ENCODE results near the gene COL5A3.

Gene COL5A3

DNA sequence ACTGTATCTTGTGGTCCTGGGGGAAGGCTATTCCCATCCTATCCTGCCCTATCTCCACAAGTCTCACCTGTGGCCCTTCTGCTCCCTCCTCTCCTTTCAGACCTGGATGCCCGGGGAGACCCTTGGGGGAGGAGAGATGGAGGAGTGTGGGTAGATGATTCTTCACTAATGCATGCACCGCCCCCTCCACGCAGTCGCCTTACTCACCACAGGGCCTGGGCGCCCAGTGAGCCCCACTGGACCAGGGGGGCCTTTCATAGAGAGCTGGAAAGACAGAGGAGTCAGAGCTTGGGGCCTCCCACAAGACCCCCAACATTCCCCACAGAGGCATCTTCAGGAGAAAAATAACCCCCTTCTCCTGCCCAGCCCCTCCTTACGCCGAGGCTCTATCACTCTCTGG is 14.3 kb downstream of the COL5A3 start:
- DNase-seq (ENCODE audit: insufficient read length) (no peak), FAIRE-seq (no peak)
- no peak for TF ChIP-seq TAF1 (IDR thresholded peaks at IDR 0.05; ENCODE audit: borderline replicate concordance, low read depth, low read length)
- no peak for TF ChIP-seq POLR2A (IDR thresholded peaks at IDR 0.05; ENCODE audit: low read depth, low read length)
- TF ChIP-seq POLR2AphosphoS5 (IDR thresholded peaks at IDR 0.05; ENCODE audit: low read depth, low read length) = no peak

DNA sequence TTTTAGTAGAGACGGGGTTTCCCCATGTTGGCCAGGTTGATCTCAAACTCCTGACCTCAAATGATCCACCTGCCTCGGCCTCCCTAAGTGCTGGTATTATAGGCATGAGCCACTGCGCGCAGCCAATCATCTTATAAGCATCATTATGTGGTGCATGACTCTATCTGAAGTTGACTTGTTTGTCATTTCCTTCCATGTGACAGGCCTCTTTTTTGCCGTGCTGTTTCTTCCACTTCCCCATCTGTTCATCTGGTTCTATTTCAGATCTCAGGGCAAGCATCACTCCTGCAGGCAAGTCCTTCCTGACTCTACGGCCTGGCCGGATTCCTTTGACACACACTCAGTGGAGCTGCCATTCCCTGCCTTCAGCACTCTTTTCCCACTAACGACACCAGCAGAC is 15.2 kb downstream of the COL5A3 start:
- DNase-seq (ENCODE audit: insufficient read length) (no peak), FAIRE-seq (no peak)
- TF ChIP-seq POLR2A (IDR thresholded peaks at IDR 0.05; ENCODE audit: low read depth, low read length) (no peak), POLR2AphosphoS5 (IDR thresholded peaks at IDR 0.05; ENCODE audit: low read depth, low read length) (no peak), TAF1 (IDR thresholded peaks at IDR 0.05; ENCODE audit: borderline replicate concordance, low read depth, low read length) (no peak)

DNA sequence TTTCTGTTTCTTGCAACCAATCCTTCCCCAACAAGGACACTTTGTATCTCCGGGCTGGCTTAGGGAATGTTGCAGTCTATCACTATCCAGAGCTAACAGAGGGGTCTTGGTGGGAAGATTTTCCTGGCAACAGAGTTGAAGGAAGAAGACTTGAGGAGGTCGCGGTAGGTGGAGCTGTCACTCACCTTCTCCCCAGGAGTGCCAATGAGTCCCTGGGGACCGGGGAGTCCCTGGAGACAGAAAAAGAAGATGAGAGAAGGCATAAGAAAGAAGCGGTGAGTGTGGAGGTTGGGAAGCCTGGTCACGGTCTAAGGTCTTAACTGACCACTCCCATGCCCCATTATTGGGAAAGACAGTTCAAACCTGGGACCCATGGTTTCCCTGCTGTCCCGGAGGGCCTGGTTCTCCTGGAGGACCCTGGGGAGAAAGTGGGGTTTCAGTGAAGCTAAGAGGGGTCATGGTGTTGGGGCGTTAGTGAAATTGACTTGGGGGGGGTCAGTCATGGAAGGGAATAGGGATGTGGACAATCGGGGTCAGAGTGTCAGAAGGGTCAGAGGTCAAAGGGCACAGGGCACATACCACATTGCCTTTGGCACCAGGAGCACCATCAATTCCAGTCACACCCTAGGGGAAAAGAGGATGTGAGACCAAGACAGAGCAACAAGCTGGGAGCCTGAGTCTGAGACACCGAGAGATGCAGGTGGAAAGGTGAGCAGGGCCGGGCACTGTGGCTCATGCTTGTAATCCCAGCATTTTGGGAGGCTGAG is 18.7 kb downstream of the COL5A3 start:
- TF ChIP-seq TAF1 (IDR thresholded peaks at IDR 0.05; ENCODE audit: borderline replicate concordance, low read depth, low read length) = no peak
- no peak for TF ChIP-seq POLR2A (IDR thresholded peaks at IDR 0.05; ENCODE audit: low read depth, low read length)
- no peak for TF ChIP-seq POLR2AphosphoS5 (IDR thresholded peaks at IDR 0.05; ENCODE audit: low read depth, low read length)
- DNase-seq (ENCODE audit: insufficient read length) = no peak
- no peak for FAIRE-seq

DNA sequence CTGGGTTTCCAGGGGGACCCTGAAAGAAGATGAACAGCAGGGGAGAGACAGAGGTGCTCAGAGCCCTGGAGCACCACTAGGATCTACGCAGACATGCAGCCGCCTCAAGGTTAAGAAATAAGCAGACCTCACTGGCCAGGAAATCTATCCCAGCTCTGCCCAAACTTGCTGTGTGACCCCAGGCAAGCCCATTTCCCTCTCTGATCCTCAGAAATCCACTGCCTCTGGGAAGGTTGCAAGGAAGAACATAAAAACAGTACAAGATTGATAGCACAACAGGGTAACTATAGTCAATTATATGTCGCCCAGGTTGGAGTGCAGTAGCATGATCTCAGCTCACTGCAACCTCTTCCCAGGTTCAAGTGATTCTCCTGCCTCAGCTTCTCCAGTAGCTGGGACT is 20.8 kb downstream of the COL5A3 start:
- TF ChIP-seq POLR2A (IDR thresholded peaks at IDR 0.05; ENCODE audit: low read depth, low read length) (no peak), POLR2AphosphoS5 (IDR thresholded peaks at IDR 0.05; ENCODE audit: low read depth, low read length) (no peak), TAF1 (IDR thresholded peaks at IDR 0.05; ENCODE audit: borderline replicate concordance, low read depth, low read length) (no peak)
- DNase-seq (ENCODE audit: insufficient read length) (no peak), FAIRE-seq (no peak)

DNA sequence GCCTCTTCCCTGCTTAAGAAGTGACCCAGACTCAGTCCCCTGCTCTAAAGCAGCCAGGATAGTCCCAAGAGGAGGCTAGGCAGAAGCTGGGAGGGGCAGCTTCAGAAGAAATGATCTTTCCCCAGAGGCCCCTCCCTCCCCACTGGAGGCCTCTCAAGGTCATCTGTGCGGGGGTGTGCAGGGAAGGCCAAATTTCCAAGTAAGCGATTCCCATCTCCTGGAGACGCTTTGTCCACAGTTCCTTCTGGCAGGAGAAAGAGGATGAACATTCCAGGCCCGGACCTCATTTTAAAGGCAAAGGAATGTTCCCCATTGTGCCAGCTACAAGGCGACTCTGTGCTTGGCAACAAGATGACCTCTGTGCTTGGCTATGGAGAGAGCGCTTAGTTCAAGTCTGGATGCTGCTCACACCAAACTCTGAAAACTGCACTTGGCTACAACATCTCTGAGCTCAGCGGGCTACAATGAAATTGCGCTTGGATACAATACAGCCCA is 23.5 kb downstream of the COL5A3 start:
- DNase-seq (ENCODE audit: insufficient read length) (no peak), FAIRE-seq (no peak)
- TF ChIP-seq TAF1 (IDR thresholded peaks at IDR 0.05; ENCODE audit: borderline replicate concordance, low read depth, low read length) (no peak), POLR2AphosphoS5 (IDR thresholded peaks at IDR 0.05; ENCODE audit: low read depth, low read length) (no peak), POLR2A (IDR thresholded peaks at IDR 0.05; ENCODE audit: low read depth, low read length) (no peak)

DNA sequence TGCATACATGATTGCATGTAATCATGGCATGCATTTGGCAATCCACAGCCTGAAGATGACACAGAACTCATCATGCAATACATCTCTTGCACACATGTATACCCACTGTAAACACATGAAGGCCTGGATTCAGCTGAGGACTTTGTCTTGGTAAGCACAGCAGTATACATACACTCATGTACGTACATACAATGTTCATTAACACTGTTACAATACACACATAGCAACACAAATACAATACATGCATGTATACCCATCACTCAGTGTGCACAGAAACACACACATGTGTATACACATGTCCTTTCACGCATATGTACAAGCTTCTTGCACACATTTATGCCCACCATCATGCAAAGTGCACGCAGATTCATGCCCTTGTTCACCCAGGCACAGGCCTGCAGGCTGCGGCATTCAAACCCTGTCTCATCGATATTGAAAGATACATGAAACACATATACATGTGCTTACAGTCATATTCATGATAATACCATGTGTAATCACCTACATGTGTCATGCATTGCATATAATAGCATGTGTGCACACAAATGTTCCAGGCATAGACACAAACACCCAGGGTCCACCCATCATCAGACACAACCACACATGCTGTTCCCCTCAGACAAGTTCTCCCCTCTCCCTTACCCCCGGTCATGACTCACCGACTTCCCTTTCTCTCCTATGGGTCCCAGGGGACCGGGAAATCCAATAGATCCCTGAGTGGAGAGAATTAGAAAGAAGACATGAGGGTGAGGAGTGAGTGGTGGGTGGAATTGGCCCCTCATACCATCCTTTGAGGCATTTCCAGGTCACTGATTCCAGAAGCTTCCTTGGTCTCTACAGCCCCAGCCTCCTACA is 28.7 kb downstream of the COL5A3 start:
- TF ChIP-seq POLR2A (IDR thresholded peaks at IDR 0.05; ENCODE audit: low read depth, low read length) (no peak), POLR2AphosphoS5 (IDR thresholded peaks at IDR 0.05; ENCODE audit: low read depth, low read length) (no peak), TAF1 (IDR thresholded peaks at IDR 0.05; ENCODE audit: borderline replicate concordance, low read depth, low read length) (no peak)
- DNase-seq (ENCODE audit: insufficient read length) (no peak), FAIRE-seq (no peak)

DNA sequence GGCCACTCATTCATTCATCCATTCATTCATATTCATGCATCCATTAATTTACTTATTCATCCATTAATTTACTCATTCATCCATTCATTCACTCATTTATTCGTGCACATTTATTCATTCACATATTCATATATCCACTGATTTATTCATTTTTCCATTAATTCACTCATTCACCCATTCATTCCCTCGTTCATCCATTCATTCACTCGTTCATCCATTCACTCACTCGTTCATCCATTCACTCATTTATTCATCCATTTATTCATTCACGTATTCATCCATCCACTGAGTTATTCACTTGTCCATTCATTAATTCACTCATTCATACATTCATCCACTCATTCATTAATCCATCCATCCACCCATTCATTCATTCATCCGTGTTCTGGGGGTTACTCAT is 38.2 kb downstream of the COL5A3 start:
- DNase-seq (ENCODE audit: insufficient read length) = no peak
- TF ChIP-seq POLR2A (IDR thresholded peaks at IDR 0.05; ENCODE audit: low read depth, low read length) (no peak), TAF1 (IDR thresholded peaks at IDR 0.05; ENCODE audit: borderline replicate concordance, low read depth, low read length) (no peak), POLR2AphosphoS5 (IDR thresholded peaks at IDR 0.05; ENCODE audit: low read depth, low read length) (no peak)
- FAIRE-seq = no peak

DNA sequence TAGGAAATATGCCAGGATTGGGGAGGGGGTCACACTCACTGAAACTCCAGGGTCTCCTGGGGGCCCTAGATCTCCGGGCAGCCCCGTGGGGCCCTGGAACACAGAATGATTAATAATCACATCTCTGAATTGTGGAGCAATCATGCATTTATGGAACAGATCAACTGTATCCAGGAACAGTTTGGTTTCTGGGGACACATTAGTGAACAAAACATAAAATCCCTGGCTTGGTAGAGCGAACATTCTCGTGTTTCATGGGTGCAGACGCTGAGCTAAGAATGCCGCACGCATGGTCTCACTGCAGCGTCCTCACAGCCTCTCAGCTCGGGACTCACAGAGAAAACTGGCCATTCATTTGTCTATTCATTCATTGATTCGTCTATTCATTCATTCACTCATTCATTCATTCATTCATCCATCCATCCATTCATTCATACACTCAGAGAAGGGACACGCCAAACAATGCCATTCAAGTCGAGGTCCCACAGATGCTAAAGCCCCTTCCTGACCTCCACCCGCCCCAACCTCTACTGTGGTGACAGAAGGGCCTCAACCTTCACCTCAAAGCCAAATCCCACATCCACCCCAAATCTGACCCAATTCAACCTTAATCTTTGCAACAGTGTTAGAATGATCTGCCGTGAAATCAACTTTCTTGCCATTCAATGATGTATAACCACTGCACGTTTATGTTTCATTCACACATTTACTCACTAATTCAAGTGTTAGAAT is 39.0 kb downstream of the COL5A3 start:
- FAIRE-seq (no peak), DNase-seq (ENCODE audit: insufficient read length) (no peak)
- TF ChIP-seq POLR2A (IDR thresholded peaks at IDR 0.05; ENCODE audit: low read depth, low read length) (no peak), POLR2AphosphoS5 (IDR thresholded peaks at IDR 0.05; ENCODE audit: low read depth, low read length) (no peak), TAF1 (IDR thresholded peaks at IDR 0.05; ENCODE audit: borderline replicate concordance, low read depth, low read length) (no peak)

DNA sequence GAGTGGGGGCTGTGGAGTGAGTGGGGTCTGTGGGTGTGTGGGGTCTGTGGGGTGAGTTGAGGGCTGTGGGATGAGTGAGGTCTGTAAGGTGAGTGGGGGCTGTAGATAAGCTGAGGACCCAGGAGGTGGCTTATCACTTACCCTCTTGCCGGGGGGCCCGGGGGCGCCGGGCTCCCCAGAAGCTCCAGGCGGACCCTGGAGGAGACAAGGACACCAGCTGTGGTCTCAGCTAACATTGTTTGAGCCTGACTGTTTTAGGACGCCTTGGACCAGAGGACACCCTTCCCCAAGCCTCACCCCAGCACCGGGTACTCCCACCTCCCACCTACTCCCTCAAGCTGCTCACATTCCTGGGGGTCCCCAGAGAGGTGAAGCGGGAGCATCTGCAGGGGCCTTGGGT is 39.8 kb downstream of the COL5A3 start:
- no peak for FAIRE-seq
- no peak for DNase-seq (ENCODE audit: insufficient read length)
- TF ChIP-seq POLR2AphosphoS5 (IDR thresholded peaks at IDR 0.05; ENCODE audit: low read depth, low read length) = no peak
- no peak for TF ChIP-seq POLR2A (IDR thresholded peaks at IDR 0.05; ENCODE audit: low read depth, low read length)
- TF ChIP-seq TAF1 (IDR thresholded peaks at IDR 0.05; ENCODE audit: borderline replicate concordance, low read depth, low read length) = no peak

DNA sequence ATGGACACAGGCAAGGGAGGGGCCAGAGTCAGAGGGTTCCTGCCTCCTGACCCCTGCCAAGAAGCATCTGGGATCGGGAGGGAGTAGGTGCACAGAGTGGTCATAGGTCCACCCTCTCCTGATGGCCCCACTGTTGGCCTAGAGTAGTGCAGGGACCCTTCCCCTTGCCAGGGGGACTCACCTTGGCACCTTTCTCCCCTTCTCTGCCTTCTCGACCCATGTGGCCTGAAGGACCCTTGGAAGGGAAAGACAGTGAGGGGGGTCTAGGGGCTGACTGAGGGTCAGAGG is 40.7 kb downstream of the COL5A3 start:
- TF ChIP-seq TAF1 (IDR thresholded peaks at IDR 0.05; ENCODE audit: borderline replicate concordance, low read depth, low read length) = no peak
- TF ChIP-seq POLR2A (IDR thresholded peaks at IDR 0.05; ENCODE audit: low read depth, low read length) = no peak
- no peak for TF ChIP-seq POLR2AphosphoS5 (IDR thresholded peaks at IDR 0.05; ENCODE audit: low read depth, low read length)
- DNase-seq (ENCODE audit: insufficient read length) (no peak), FAIRE-seq (no peak)

Measured in GM12892 (cell line).